HCT116 (cell line): ENCODE measurements around the gene RBFOX2. TPM values are rescaled to one million over a fixed set of nuclear protein-coding genes. Genes with fewer than 3 reads are reported as not detected.

Experiments used
- ATAC-seq: fragments of 200-7000 bp; cut with Tn5 transposase; 2 replicates; pipeline ENCODE4 v1.9.1; 2020; ENCODE audit warnings: mild to moderate bottlenecking, moderate library complexity
- BruUV-seq: library from RNA; stranded (reverse); fragments of 400-500 nt; replicated peaks from 2 replicates; lab custom pipeline; 2021; lab: Mats Ljungman, UMichigan
- CTCF ChIA-PET: fragments of 300-600 bp; sonication (Branson Sonifier 250); formaldehyde crosslinking; loops from one replicate; lab custom pipeline; 2021; ENCODE audit warnings: antibody characterized with exemption; lab: Charles Lee
- POLR2A ChIA-PET: fragments of 300-600, 350-600 bp; sonication (Branson Sonifier 250); formaldehyde crosslinking; loops from one replicate; lab custom pipeline; 2021; ENCODE audit warnings: antibody characterized with exemption; lab: Charles Lee
- RAD21 ChIA-PET, 2 experiments: fragments of 300-600 bp; sonication (Branson Sonifier 250); formaldehyde crosslinking; loops; one replicate each; lab custom pipeline; 2023; ENCODE audit warnings: low total read pairs in 2 of 2; ENCODE audit not compliant: uncharacterized antibody in 2 of 2, unreplicated experiment in 2 of 2, low non-redundant PET in 1 of 2; lab: Charles Lee
- DNase-seq: peaks from one replicate; pipeline ENCODE4 v3.0.0-alpha.2; 2010; ENCODE audit warnings: low read depth, low spot score
- H2AFZ ChIP-seq: fragments of 200-600 bp; shearing (Covaris generic), sonication (generic); 2 replicates; pipeline ENCODE4 v1.6.1; 2017; ENCODE audit warnings: low read depth, mixed run types, mixed read lengths, antibody characterized with exemption, low read length; ENCODE audit not compliant: poor library complexity, severe bottlenecking
- H3K27ac ChIP-seq: 2 replicates; pipeline ENCODE4 v1.5.1; 2012; ENCODE audit warnings: low read depth, low read length
- H3K27me3 ChIP-seq: fragments of 200-600 bp; sonication (generic); 2 replicates; pipeline ENCODE4 v1.6.1; 2016; ENCODE audit warnings: mixed run types, low read length, mixed read lengths; ENCODE audit not compliant: insufficient read depth
- H3K36me3 ChIP-seq, 2 experiments: fragments of 200-500 bp in 1 of 2; fragments of 200-600 bp in 1 of 2; sonication (Bioruptor generic) in 1 of 2; sonication (generic) in 1 of 2; 2 replicates each; pipeline versions ENCODE4 v1.5.1 to v1.6.1; 2014 to 2016; ENCODE audit warnings: low read length in 2 of 2, inconsistent platforms in 1 of 2, mixed read lengths in 1 of 2, mixed run types in 1 of 2; ENCODE audit not compliant: insufficient read depth in 2 of 2, control insufficient read depth in 1 of 2
- H3K4me1 ChIP-seq, 2 experiments: fragments of 200-600 bp in 1 of 2; sonication (generic) in 1 of 2; 2 replicates each; pipeline versions ENCODE4 v1.5.1 to v1.6.1; 2012 to 2017; ENCODE audit warnings: low read length in 2 of 2, inconsistent platforms in 1 of 2, mild to moderate bottlenecking in 1 of 2, mixed read lengths in 1 of 2, mixed run types in 1 of 2, moderate library complexity in 1 of 2; ENCODE audit not compliant: insufficient read depth in 2 of 2, control insufficient read depth in 1 of 2
- H3K4me2 ChIP-seq: fragments of 200-600 bp; sonication (generic); 2 replicates; pipeline ENCODE4 v1.6.1; 2017; ENCODE audit warnings: mixed run types, low read length, mixed read lengths
- H3K4me3 ChIP-seq, 2 experiments: fragments of 200-600 bp in 1 of 2; sonication (generic) in 1 of 2; replicated peaks in 1 of 2; 2 replicates each; pipeline ENCODE4 v1.5.1; 2011 to 2016; ENCODE audit warnings: low read length in 2 of 2, control low read depth in 1 of 2, low read depth in 1 of 2, mild to moderate bottlenecking in 1 of 2, mixed read lengths in 1 of 2, mixed run types in 1 of 2
- H3K79me2 ChIP-seq: fragments of 200-600 bp; sonication (generic); 2 replicates; pipeline ENCODE4 v1.6.1; 2017; ENCODE audit warnings: mild to moderate bottlenecking, mixed run types, low read length, moderate library complexity, mixed read lengths; ENCODE audit not compliant: insufficient read depth
- H3K9ac ChIP-seq: fragments of 200-600 bp; sonication (generic); 2 replicates; pipeline ENCODE4 v1.6.1; 2016; ENCODE audit warnings: low read length, mixed read lengths
- H3K9me2 ChIP-seq: fragments of 200-600 bp; sonication (generic), shearing (Covaris generic); 2 replicates; pipeline ENCODE4 v1.6.1; 2017; ENCODE audit warnings: mixed run types, mild to moderate bottlenecking, moderate library complexity; ENCODE audit not compliant: insufficient read depth
- H3K9me3 ChIP-seq, 2 experiments: fragments of 200-500 bp in 1 of 2; fragments of 200-600 bp in 1 of 2; sonication (Bioruptor generic) in 1 of 2; sonication (generic) in 1 of 2; 2 replicates each; pipeline ENCODE4 v1.6.1; 2014 to 2017; ENCODE audit warnings: low read length in 2 of 2, mixed read lengths in 2 of 2, inconsistent platforms in 1 of 2, low read depth in 1 of 2, mild to moderate bottlenecking in 1 of 2, mixed run types in 1 of 2, moderate library complexity in 1 of 2; ENCODE audit not compliant: control insufficient read depth in 1 of 2, insufficient read depth in 1 of 2
- H4K20me1 ChIP-seq: fragments of 200-600 bp; sonication (generic), shearing (Covaris generic); 2 replicates; pipeline ENCODE4 v1.6.1; 2017; ENCODE audit warnings: mixed run types, mild to moderate bottlenecking, moderate library complexity; ENCODE audit not compliant: insufficient read depth
- CBX3 ChIP-seq: IDR thresholded peaks from 2 replicates; pipeline ENCODE4 v1.6.1; 2012; ENCODE audit warnings: low read depth
- CEBPB ChIP-seq: IDR thresholded peaks from 2 replicates; pipeline ENCODE4 v1.6.1; 2012; ENCODE audit warnings: low read depth
- EGR1 ChIP-seq: IDR thresholded peaks from 2 replicates; pipeline ENCODE4 v1.6.1; 2012; ENCODE audit warnings: low read depth
- ELF1 ChIP-seq: IDR thresholded peaks from 2 replicates; pipeline ENCODE4 v1.6.1; 2012; ENCODE audit warnings: low read depth, borderline replicate concordance
- EZH2 ChIP-seq: fragments of 200-600 bp; sonication (generic); IDR thresholded peaks from 2 replicates; pipeline ENCODE4 v1.6.1; 2017; ENCODE audit warnings: antibody characterized with exemption, mixed run types
- EZH2phosphoT487 ChIP-seq: fragments of 200-600 bp; IDR thresholded peaks from 2 replicates; pipeline ENCODE4 v1.6.1; 2018; ENCODE audit warnings: antibody characterized with exemption, borderline replicate concordance
- JUND ChIP-seq: IDR thresholded peaks from 2 replicates; pipeline ENCODE4 v1.6.1; 2012
- POLR2A ChIP-seq: IDR thresholded peaks from 2 replicates; pipeline ENCODE4 v1.7.0; 2011; ENCODE audit warnings: borderline replicate concordance; ENCODE audit not compliant: insufficient read depth, insufficient read length; ENCODE audit errors: extremely low read depth
- POLR2AphosphoS5 ChIP-seq: IDR thresholded peaks from 2 replicates; pipeline ENCODE4 v1.6.1; 2011; ENCODE audit warnings: mild to moderate bottlenecking, low read depth, low read length, moderate library complexity
- RAD21 ChIP-seq: IDR thresholded peaks from 2 replicates; pipeline ENCODE4 v1.6.1; 2012; ENCODE audit warnings: low read depth, mild to moderate bottlenecking
- SIN3A ChIP-seq: IDR thresholded peaks from 2 replicates; pipeline ENCODE4 v1.6.1; 2012; ENCODE audit warnings: low read depth
- SP1 ChIP-seq: IDR thresholded peaks from 2 replicates; pipeline ENCODE4 v1.6.1; 2012; ENCODE audit warnings: low read depth
- TCF7L2 ChIP-seq: IDR thresholded peaks from 2 replicates; pipeline ENCODE4 v1.7.0; 2011; ENCODE audit warnings: borderline replicate concordance, inconsistent platforms; ENCODE audit not compliant: insufficient read depth, insufficient read length; ENCODE audit errors: extremely low read depth
- YY1 ChIP-seq: IDR thresholded peaks from 2 replicates; pipeline ENCODE4 v1.6.1; 2011; ENCODE audit warnings: low read length, low read depth, moderate library complexity, mild to moderate bottlenecking; ENCODE audit not compliant: insufficient replicate concordance; ENCODE audit errors: extremely low read depth
- ZFX ChIP-seq: fragments of 450-650 bp; IDR thresholded peaks from 2 replicates; pipeline ENCODE4 v1.6.1; 2017
- ZNF274 ChIP-seq: fragments of 200-500 bp; sonication (Bioruptor generic); IDR thresholded peaks from 2 replicates; pipeline ENCODE4 v1.6.1; 2014; ENCODE audit warnings: mild to moderate bottlenecking, low read depth, low read length, inconsistent platforms
- intact Hi-C: fragments of 100-400 bp; cut with micrococcal nuclease; formaldehyde crosslinking; loops from 2 replicates; pipeline ENCODE4 v1.10.0; 2022
- total RNA-seq: library from RNA; stranded (reverse); gene quantifications from one replicate; pipeline ENCODE4 v1.2.1, GENCODE V29; 2021; ENCODE audit not compliant: unreplicated experiment
- TF ChIP-seq, protein P1 (sequence below): IDR thresholded peaks from 2 replicates; pipeline ENCODE4 v1.6.1; 2011; ENCODE audit warnings: mild to moderate bottlenecking, low read length, moderate library complexity; ENCODE audit not compliant: insufficient replicate concordance; ENCODE audit errors: extremely low read depth
- TF ChIP-seq, protein P2 (sequence below): IDR thresholded peaks from 2 replicates; pipeline ENCODE4 v1.6.1; 2012

The RBFOX2 gene
- total RNA-seq, 1 experiment from 2014 or later = 83.9 TPM

DNA sequence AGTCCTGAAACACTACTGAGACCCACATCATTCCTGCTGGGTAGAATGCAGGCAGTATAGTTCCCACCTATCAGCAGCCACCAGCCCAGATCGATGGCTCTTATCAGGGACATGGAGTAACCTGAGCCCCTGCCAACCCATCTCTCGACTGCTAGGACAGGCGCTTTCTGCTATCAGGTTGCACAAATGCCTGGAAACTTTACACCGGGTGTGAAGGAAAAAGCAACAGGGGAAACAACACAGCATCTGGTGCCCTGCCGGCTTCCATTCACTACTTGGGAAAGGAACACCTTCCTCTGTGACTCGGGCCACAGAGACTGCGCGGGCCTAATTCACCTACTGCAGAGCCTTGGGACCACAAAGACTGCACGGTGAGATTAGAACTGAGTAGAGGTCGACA, 18.5 kb downstream of the RBFOX2 start:
- Histone ChIP-seq H3K79me2 (peaks cover 93% of the 10 kb centered on the region), H3K4me3 (no peak overlapping the region), H3K4me2 (no peak overlapping the region), H3K9ac (no peak overlapping the region), H3K9me2 (no peaks in the 10 kb centered on the region), H4K20me1 (no peaks in the 10 kb centered on the region), H3K9me3 (no peaks in the 10 kb centered on the region), H3K36me3 (no peaks in the 10 kb centered on the region), H3K27ac (no peak overlapping the region), H3K27me3 (no peaks in the 10 kb centered on the region), H3K4me1 (peaks cover 0 to 27% of the 10 kb centered on the region in 2 experiments; a peak in 2 of 4 replicates), H2AFZ (no peak overlapping the region)
- CTCF ChIA-PET = no interaction called here
- RAD21 ChIA-PET = no interaction called here
- TF ChIP-seq JUND = no peak
- POLR2A ChIA-PET = no interaction called here
- intact Hi-C loops = no loop called here
- ATAC-seq (no peak), DNase-seq (no peak)
- BruUV-seq = no TSS peak

DNA sequence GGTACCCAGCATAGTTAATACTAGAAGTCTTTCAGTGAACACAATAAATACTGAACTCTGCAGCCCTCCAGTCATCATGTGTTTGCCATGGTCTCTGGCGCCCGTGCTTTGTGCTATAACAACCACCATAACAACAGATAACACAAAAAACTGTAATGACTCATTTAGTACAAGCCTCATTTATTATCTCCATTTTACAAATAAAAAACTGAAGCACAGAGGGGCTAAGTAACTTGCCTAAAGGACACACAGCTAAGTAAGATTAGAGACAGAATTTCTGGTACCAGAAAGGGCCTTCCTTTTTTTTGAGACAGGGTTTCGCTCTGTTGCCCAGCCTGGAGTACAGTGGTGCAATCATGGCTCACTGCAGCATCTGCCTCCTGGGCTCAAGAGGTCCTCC, 19.5 kb downstream of the RBFOX2 start:
- H4K20me1 ChIP-seq = no peaks in the 10 kb centered on the region
- POLR2A ChIA-PET = interaction anchor here (0.6 kb wide), 1 partner anchor 20 kb away, joined by 3 read pairs; the partner anchor contains the start of gene RBFOX2

More for the DNA sequence above, 19.5 kb downstream of the RBFOX2 start:
- Histone ChIP-seq H3K27me3 (no peaks in the 10 kb centered on the region), H3K4me3 (no peak overlapping the region), H3K9me2 (no peaks in the 10 kb centered on the region), H3K79me2 (peaks cover 90% of the 10 kb centered on the region), H3K9me3 (no peaks in the 10 kb centered on the region), H3K4me2 (no peak overlapping the region), H3K4me1 (peaks cover 0 to 27% of the 10 kb centered on the region in 2 experiments; a peak in 2 of 4 replicates), H2AFZ (no peak overlapping the region), H3K36me3 (no peaks in the 10 kb centered on the region), H3K9ac (no peak overlapping the region), H3K27ac (no peak overlapping the region)
- DNase-seq (no peak), ATAC-seq (no peak)
- intact Hi-C loops = no loop called here
- RAD21 ChIA-PET = no interaction called here
- CTCF ChIA-PET = no interaction called here
- no peak for TF ChIP-seq CBX3
- TF ChIP-seq POLR2A = no peak
- no peak for TF ChIP-seq POLR2AphosphoS5
- TF ChIP-seq JUND = no peak
- no peak for TF ChIP-seq EZH2phosphoT487
- TF ChIP-seq EZH2 = no peak
- no peak for TF ChIP-seq EGR1
- TF ChIP-seq, protein P1, sequence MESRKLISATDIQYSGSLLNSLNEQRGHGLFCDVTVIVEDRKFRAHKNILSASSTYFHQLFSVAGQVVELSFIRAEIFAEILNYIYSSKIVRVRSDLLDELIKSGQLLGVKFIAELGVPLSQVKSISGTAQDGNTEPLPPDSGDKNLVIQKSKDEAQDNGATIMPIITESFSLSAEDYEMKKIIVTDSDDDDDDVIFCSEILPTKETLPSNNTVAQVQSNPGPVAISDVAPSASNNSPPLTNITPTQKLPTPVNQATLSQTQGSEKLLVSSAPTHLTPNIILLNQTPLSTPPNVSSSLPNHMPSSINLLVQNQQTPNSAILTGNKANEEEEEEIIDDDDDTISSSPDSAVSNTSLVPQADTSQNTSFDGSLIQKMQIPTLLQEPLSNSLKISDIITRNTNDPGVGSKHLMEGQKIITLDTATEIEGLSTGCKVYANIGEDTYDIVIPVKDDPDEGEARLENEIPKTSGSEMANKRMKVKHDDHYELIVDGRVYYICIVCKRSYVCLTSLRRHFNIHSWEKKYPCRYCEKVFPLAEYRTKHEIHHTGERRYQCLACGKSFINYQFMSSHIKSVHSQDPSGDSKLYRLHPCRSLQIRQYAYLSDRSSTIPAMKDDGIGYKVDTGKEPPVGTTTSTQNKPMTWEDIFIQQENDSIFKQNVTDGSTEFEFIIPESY = no peak
- TF ChIP-seq SIN3A = no peak
- no peak for TF ChIP-seq ZFX
- no peak for TF ChIP-seq YY1
- no peak for TF ChIP-seq CEBPB
- TF ChIP-seq, protein P2, sequence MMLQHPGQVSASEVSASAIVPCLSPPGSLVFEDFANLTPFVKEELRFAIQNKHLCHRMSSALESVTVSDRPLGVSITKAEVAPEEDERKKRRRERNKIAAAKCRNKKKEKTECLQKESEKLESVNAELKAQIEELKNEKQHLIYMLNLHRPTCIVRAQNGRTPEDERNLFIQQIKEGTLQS = no peak
- no peak for TF ChIP-seq ZNF274
- TF ChIP-seq SP1 = no peak
- TF ChIP-seq TCF7L2 = no peak
- no peak for TF ChIP-seq ELF1
- TF ChIP-seq RAD21 = no peak
- no TSS peak for BruUV-seq
